Suprapubic skin (tissue), 4 donors: ENCODE measurements around the gene BDKRB1. TPM values are rescaled to one million over a fixed set of nuclear protein-coding genes. Genes with fewer than 3 reads are reported as not detected.

ENCODE experiments used
- DNase-seq, 2 donors: peaks; one replicate each; pipeline ENCODE4 v3.0.0-alpha.2; 2019; ENCODE audit warnings: low spot score in 2 of 2
- H3K27ac ChIP-seq: fragments of 200-600 bp; sonication (generic); one replicate; pipeline ENCODE4 v1.5.1; 2019
- H3K27me3 ChIP-seq: fragments of 200-600 bp; sonication (generic); one replicate; pipeline ENCODE4 v1.5.1; 2019
- H3K36me3 ChIP-seq: fragments of 200-600 bp; sonication (generic); one replicate; pipeline ENCODE4 v1.5.1; 2019
- H3K4me1 ChIP-seq: fragments of 200-600 bp; sonication (generic); one replicate; pipeline ENCODE4 v1.5.1; 2019
- H3K4me3 ChIP-seq: fragments of 200-600 bp; sonication (generic); one replicate; pipeline ENCODE4 v1.5.1; 2019; ENCODE audit warnings: mild to moderate bottlenecking
- H3K9me3 ChIP-seq: fragments of 200-600 bp; sonication (generic); one replicate; pipeline ENCODE4 v1.5.1; 2019
- CTCF ChIP-seq, 2 donors: fragments of 200-600 bp in 1 of 2; fragments of 450-650 bp in 1 of 2; sonication (generic) in 1 of 2; IDR thresholded peaks; one replicate each; pipeline ENCODE4 v1.5.1; 2016 to 2019; ENCODE audit warnings: antibody characterized with exemption in 2 of 2, mild to moderate bottlenecking in 1 of 2, moderate library complexity in 1 of 2
- EP300 ChIP-seq: sonication (generic); formaldehyde crosslinking; IDR thresholded peaks from one replicate; pipeline ENCODE4 v1.6.1; 2017; ENCODE audit warnings: antibody characterized with exemption
- POLR2A ChIP-seq, 2 donors: fragments of 450-650 bp; IDR thresholded peaks; one replicate each; pipeline ENCODE4 v1.6.1; 2017; ENCODE audit warnings: antibody characterized with exemption in 2 of 2, mild to moderate bottlenecking in 2 of 2, moderate library complexity in 2 of 2
- POLR2AphosphoS5 ChIP-seq, 3 donors: sonication (generic); formaldehyde crosslinking; IDR thresholded peaks; one replicate each; pipeline ENCODE4 v1.6.1; 2017; ENCODE audit warnings: antibody characterized with exemption in 3 of 3
- WGBS: methylation state at CpG from one replicate; pipeline ENCODE4 v1.1.5; 2018; 5-methylcytosine and 5-hydroxymethylcytosine counted together
- total RNA-seq, 4 donors: library from RNA; depleted of rRNA; stranded (reverse); fragments of >200 nt; gene quantifications; one replicate each; pipeline ENCODE4 v1.1.0, GENCODE V29; 2016

Gene BDKRB1
- total RNA-seq, 4 donors from 2014 or later = 2.6 to 6.5 (median 4.1) TPM

DNA sequence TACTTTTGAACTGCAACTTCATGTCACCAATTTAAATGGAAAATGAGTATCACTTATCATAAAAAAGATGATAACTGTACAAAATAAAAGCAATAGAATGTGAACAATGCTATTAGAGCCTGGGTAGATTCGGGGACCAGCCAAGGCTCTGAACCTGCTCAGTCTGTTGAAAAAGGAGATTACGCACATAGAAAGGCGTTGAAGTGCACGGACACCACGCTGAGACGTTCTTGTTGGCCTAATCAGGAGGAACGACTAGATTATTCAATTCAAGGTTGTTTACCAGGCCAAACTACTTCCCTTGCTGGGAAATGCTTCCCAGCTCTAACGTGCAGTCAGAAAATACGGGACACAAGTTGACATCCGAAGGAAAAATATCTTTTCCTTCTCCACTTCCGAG is 23.5 kb upstream of the BDKRB1 start:
- DNase-seq = no peak
- Histone ChIP-seq H3K36me3 (peaks cover 2% of the 10 kb centered on the region), H3K9me3 (no peaks in the 10 kb centered on the region), H3K27me3 (no peaks in the 10 kb centered on the region), H3K4me3 (no peak overlapping the region), H3K4me1 (no peaks in the 10 kb centered on the region), H3K27ac (no peak overlapping the region)
- WGBS = 85% methylated on average over 11 of the region's 11 CpGs
- TF ChIP-seq EP300 (no peak), POLR2A (IDR thresholded peaks at IDR 0.05) (no peak)

DNA sequence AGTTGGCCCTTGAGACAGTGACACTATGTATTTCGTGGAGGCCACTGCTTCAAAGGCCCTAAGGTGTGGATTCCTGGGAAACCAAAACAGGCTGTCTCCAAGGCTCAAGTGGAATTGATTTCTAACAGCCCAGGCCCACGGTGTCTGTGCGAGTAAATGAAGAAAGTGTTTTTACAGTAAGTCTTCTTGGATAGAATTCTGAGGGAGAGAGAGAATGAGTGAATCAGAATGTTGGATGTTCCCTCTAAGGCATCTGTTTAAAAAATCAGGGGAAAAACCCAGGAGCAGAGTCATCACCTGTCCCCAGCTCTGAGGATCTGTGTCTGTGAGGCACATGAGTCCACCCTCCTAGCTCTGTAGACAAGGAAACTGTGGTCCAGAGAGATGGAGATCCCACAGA is 22.3 kb upstream of the BDKRB1 start:
- 86% methylated on average over 3 of the region's 3 CpGs for WGBS
- H3K4me1 ChIP-seq = no peaks in the 10 kb centered on the region
- H3K36me3 ChIP-seq = peaks cover 7% of the 10 kb centered on the region
- H3K4me3 ChIP-seq = no peak overlapping the region
- no peaks in the 10 kb centered on the region for H3K27me3 ChIP-seq
- TF ChIP-seq EP300 = no peak
- TF ChIP-seq POLR2AphosphoS5 (IDR thresholded peaks at IDR 0.05) = no peak
- no peak for TF ChIP-seq CTCF (IDR thresholded peaks at IDR 0.05)
- TF ChIP-seq POLR2A (IDR thresholded peaks at IDR 0.05) = no peak
- H3K27ac ChIP-seq = no peak overlapping the region
- H3K9me3 ChIP-seq = no peaks in the 10 kb centered on the region
- DNase-seq = no peak

DNA sequence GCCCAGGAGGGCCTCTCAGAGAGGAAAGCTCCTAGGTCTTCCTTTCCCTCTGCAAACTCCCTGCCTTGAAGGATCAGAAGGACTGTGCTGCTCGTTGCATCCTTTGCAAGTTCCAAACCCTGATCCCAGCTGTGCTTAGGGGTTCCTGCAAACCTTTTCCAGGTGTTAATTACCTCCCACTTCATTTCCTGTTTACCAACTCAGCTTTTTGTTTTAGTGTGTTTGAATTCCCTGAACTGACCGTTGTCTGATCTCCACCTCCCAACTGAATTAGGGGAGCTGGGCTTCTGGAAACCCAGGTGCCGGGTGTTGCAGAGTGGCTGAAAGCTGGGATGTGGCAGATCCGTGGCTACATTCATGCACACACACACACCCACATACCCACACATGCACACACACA is 20.6 kb upstream of the BDKRB1 start:
- no peaks in the 10 kb centered on the region for H3K27me3 ChIP-seq
- TF ChIP-seq EP300 = no peak
- no peak for TF ChIP-seq POLR2AphosphoS5 (IDR thresholded peaks at IDR 0.05)
- TF ChIP-seq CTCF (IDR thresholded peaks at IDR 0.05) = no peak
- no peak for TF ChIP-seq POLR2A (IDR thresholded peaks at IDR 0.05)
- WGBS = 73% methylated on average over 4 of the region's 4 CpGs
- H3K4me3 ChIP-seq = no peak overlapping the region
- no peaks in the 10 kb centered on the region for H3K4me1 ChIP-seq
- H3K36me3 ChIP-seq = peaks cover 15% of the 10 kb centered on the region
- no peak for DNase-seq
- H3K27ac ChIP-seq = no peak overlapping the region
- no peaks in the 10 kb centered on the region for H3K9me3 ChIP-seq

DNA sequence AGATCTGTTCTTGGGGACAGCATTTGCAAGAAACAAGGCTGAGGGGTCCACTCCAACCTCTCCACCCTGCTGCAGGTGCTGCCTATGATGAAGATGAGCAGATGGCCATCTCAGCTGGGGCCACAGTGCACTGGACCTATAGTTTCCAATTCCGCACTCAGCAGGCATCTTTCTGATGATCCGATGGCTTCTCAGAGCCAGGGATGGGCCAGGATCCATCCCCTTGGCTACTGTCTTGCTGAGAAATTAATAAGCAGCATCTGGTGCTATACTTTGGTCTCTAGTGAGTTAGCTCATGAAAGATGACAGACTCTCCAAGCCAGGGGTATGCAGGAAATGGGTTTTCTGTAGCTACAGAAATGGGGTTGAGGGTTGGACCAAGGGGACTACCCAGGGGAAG is 18.4 kb upstream of the BDKRB1 start:
- H3K27ac ChIP-seq = no peak overlapping the region
- peaks cover 15% of the 10 kb centered on the region for H3K36me3 ChIP-seq
- H3K4me3 ChIP-seq = no peak overlapping the region
- H3K27me3 ChIP-seq = no peaks in the 10 kb centered on the region
- H3K4me1 ChIP-seq = no peaks in the 10 kb centered on the region
- no peak for DNase-seq
- TF ChIP-seq EP300 (no peak), POLR2A (IDR thresholded peaks at IDR 0.05) (no peak), POLR2AphosphoS5 (IDR thresholded peaks at IDR 0.05) (no peak), CTCF (IDR thresholded peaks at IDR 0.05) (no peak)
- no peaks in the 10 kb centered on the region for H3K9me3 ChIP-seq
- WGBS = 50% methylated on average over 2 of the region's 2 CpGs

DNA sequence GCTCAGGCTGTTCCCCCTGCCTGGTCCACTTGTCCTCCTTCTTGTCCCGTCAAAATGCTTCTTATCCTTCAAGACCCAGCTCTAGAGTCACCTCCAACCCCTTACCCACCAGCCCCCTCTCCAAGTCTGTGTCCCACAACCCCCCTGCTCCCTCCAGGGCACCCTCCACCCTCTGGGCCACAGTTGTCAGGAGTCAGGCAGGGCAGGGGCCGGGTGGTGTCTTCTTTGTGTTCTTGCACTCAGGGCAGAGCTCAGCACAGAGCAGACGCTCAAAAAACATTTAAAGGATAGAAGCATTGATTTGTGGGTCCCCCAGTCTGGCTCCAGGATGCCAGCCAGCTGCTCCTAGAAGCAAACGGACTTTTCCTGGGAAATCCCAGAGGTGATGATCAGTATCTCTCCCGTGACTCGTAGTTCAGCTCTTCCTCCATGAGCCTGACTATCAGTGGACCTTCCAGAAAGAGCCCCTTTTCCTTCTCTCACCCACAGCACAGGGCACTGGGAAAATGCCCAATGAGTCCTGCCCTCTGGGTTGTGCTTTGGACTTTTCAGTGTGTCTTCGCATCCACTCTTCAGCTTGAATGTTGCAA is 17.2 kb upstream of the BDKRB1 start:
- DNase-seq = no peak
- H3K36me3 ChIP-seq = peaks cover 15% of the 10 kb centered on the region
- no peak for TF ChIP-seq POLR2A (IDR thresholded peaks at IDR 0.05)
- no peak for TF ChIP-seq POLR2AphosphoS5 (IDR thresholded peaks at IDR 0.05)
- TF ChIP-seq CTCF (IDR thresholded peaks at IDR 0.05) = no peak
- TF ChIP-seq EP300 = no peak
- no peak overlapping the region for H3K27ac ChIP-seq
- no peaks in the 10 kb centered on the region for H3K4me1 ChIP-seq
- 55% methylated on average over 7 of the region's 7 CpGs for WGBS
- H3K4me3 ChIP-seq = no peak overlapping the region
- no peaks in the 10 kb centered on the region for H3K9me3 ChIP-seq
- H3K27me3 ChIP-seq = no peaks in the 10 kb centered on the region

GRCh38 chr14:96239711-96240141 is 16.3 kb upstream of the BDKRB1 start:
- H3K36me3 ChIP-seq = peaks cover 15% of the 10 kb centered on the region
- no peaks in the 10 kb centered on the region for H3K4me1 ChIP-seq
- no peak for DNase-seq
- no peaks in the 10 kb centered on the region for H3K9me3 ChIP-seq
- no peaks in the 10 kb centered on the region for H3K27me3 ChIP-seq
- H3K4me3 ChIP-seq = no peak overlapping the region
- 81% methylated on average over 9 of the region's 9 CpGs for WGBS
- no peak overlapping the region for H3K27ac ChIP-seq
- no peak for TF ChIP-seq POLR2A (IDR thresholded peaks at IDR 0.05)
- no peak for TF ChIP-seq EP300
- no peak for TF ChIP-seq POLR2AphosphoS5 (IDR thresholded peaks at IDR 0.05)
- TF ChIP-seq CTCF (IDR thresholded peaks at IDR 0.05) = no peak
